Right hindlimb (tissue), 1 donor: ENCODE data around the gene ST3GAL2.
"Not testable (repeated sequence)": the region's sequence is repeated elsewhere in the genome, so short reads cannot be mapped to it uniquely, and the experiment has no call there.

Experiments
- DNase-seq: peaks from one replicate; pipeline ENCODE4 v3.0.0-alpha.2; 2018

ST3GAL2 gene

DNA sequence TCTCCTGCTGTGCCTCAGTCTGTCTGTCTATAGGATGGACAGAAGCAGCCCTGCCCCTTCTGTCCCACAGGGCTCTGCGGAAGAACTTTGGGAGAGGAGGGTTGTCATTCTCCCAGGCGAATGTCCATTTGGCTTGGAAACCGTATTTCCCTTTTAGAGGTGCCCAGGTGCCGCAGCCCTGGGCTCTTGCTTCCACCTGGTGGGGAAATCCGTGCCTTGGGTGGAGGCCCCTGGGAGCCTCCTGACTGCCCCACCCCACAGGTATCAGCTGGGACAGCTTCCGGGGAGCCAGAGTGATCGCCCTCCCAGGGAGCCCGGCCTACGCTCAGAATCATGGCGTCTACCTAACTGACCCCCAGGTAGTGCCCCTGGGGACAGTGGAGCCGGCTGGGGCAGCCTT is 28.2 kb upstream of the ST3GAL2 start:
- no peak for DNase-seq

DNA sequence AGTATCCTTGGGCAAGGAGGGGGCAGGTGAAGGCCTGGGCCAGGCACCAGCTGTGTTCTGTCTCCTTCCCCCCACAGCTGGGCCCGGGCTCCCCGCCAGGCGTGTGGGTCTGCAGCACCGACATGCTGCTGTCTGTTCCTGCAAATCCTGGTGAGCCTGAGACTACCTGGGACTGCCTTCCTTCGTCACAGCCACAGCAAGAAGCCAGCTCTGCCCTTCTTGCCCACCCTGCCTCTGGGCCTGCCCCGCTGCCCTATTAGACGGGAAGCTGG is 27.8 kb upstream of the ST3GAL2 start:
- DNase-seq: no peak

DNA sequence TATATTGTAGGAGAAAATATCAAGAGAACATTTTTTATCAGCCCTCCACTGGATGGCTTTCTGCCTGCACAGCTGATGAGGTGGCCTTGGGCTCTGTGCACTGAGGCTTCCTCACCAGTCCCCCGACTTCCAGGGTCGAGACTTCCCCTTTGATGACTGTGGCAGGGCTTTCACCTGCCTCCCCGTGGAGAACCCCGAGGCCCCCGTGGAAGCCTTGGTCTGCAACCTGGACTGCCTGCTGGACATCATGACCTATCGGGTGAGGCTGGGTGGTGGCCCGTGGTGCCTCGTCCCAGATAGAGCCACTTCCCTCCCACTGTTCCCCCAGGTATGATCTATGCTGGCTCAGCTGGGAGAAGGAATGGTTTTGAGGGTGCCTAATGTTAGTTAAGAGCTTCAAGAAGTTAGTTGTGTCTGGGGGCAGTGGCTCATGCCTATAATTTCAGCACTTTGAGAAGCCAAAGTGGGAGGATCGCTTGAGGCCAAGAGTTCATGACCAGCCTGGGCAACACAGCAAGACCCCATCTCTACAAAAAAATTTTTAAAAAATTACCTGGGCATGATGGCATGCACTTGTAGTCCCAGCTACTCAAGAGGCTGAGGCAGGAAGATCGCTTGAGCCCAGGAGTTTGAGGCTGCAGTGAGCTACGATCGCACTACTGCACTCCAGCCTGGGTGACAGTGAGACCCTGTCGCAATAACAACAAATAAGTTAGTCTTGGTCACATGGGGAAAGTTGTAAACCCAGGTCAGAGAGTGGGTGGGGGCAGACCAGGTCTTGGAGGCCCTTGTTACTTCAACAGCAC is 27.3 kb upstream of the ST3GAL2 start:
- no peak for DNase-seq

DNA sequence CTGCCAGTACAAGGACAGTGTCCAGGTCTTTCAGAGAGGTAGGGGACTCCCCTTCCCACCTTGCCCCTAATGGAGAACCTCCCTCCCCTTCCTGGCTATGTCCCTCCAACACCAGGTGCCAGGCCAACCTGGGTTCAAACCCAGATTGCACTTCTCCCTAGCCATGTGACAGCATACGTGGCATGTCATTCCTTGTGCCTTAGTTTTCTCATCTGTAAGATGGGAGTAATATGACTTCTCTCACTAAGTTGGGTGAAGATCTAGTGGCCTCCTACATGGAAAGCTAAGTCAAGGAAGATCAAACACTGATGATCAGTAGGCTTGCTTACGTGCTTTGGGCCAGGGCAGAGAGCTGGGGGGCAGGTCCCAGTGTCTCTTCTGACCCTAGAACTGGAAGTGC is 24.3 kb upstream of the ST3GAL2 start:
- no peak for DNase-seq

DNA sequence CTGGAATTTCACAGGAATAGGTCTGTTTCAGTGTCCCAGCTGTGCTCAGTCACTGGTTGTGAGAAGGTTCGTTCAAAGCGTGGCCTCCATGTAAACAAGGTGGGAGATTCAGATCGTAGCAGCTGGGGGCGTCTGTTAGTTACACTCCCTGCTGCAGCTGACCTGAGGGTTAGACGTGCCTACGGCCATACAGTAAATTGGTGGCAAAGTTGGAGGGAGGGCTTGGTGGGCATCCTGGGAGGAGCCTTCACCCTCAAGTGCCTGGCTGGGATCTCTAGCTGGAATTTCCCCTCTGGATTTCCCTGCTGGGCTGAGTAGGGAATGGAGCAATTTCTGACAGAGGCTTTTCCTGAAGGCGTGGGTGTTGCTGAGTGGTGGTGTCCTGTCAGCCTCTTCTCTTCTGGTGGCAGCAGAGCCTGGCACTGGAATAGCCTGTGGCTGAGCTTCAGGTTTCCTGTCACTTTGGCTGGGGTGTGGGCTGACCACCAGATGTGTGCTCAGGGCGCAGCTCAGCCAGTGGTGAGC is 21.9 kb upstream of the ST3GAL2 start:
- no peak for DNase-seq

DNA sequence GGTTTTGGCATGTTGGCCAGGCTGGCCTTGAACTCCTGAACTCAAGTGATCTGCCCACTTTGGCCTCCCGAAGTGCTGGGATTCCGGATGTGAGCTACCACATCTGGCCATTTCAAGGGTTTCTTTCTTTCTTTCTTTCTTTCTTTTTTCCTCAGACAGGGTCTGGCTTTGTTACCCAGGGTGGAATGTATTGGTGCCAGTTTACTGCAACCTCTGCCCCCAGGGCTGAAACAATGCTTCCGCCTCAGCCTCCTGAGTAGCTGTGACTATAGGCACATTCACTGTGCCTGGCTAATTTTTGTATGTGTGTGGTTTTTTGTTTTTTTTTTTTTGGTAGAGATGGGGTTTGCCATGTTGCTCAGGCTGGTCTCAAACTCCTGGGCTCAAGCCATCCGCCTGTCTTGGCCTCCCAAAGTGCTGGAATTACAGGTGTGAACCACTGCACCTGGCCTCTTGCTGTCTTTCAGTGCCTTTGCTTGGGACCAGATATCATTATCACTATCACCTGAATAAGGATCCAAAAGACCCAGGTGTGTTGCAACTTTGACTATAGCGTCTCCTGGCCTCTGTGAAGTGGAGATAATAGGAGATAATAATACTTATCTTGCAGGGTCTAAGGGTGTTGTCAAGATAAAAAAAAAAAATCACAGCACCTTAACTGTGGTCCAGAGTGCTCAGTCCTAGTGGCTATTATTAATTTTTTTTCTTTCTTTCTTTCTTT is 18.7 kb upstream of the ST3GAL2 start:
- DNase-seq: no peak

DNA sequence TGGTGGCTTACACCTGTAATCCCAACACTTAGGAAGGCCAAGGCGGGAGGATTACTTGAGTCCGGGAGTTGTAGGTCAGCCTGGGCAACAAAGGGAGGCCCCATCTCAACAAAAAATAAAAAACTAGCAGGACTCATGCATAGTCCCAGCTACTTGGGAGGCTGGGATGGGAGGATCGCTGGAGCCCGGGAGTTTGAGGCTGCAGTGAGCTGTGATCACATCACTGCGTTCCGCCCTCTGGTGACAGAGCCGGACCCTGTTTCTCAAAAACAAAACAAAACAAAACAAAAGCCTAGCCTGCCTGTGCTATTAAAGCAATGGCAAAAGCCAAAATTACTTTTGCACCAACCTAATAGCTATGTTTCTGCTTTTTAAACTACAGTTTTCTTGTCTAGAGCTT is 17.0 kb upstream of the ST3GAL2 start:
- no peak for DNase-seq

DNA sequence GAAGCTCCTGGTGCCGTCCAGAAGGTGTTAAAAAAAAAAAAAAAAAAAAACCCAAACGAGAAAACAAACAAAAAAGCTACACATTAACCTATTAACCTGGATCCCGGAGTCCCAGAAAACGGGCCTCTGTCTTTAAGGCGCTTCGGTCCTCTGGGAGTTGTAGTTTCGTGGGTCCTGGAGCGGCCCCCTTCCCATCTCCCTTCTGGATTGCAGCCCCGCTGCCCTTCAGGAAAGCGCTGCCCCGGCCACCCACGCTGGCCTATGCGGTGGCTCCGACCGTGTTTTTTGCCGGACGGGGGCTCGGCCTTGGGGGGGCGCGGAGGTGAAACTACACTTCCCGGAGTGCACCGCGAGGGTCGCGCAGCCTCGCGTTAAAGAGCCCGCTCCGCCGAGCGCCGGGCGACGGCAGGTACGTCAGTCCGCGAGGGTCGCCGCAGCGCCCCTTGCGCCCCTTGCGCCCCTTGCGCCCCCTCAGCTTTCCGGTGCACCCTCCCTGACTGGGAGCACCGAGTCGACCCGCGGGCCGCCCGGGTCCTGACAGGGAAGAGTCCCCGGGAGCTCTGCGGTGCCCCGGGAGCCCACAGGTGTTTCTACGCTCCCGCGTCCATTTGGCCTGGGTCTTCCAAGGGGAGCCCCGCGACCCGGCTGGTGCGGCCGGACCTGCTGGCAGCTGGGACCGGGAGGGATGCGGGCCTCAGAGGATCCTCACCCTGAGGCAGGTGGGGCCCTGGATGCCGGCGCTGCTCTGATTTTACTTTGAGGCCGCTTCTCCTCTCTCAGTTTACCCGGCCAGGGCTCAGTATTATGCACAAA is 15.5 kb upstream of the ST3GAL2 start, which contains the start of gene FCSK:
FCSK (plus strand) TSS at position 374 of the 813 bp plus-strand sequence. CDS start 8,596 bp downstream, outside the sequence.
- DNase-seq: peak; percentile 82

DNA sequence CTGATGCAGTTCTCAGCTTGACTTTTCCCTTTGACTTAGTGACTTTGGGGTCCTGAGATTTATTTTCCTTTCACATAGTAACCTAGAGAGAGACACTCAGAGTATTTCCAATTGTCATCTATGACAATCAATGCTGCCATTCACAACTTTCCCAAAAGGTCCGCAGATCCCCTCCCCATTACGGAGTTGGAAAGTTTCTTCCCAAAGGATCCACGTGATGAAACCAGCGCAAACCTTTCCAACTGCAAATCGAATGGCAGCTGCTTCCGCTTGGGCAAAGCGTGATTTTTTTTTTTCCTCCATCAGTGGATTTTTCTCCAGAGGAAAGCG is 15.0 kb upstream of the ST3GAL2 start:
- no peak for DNase-seq

DNA sequence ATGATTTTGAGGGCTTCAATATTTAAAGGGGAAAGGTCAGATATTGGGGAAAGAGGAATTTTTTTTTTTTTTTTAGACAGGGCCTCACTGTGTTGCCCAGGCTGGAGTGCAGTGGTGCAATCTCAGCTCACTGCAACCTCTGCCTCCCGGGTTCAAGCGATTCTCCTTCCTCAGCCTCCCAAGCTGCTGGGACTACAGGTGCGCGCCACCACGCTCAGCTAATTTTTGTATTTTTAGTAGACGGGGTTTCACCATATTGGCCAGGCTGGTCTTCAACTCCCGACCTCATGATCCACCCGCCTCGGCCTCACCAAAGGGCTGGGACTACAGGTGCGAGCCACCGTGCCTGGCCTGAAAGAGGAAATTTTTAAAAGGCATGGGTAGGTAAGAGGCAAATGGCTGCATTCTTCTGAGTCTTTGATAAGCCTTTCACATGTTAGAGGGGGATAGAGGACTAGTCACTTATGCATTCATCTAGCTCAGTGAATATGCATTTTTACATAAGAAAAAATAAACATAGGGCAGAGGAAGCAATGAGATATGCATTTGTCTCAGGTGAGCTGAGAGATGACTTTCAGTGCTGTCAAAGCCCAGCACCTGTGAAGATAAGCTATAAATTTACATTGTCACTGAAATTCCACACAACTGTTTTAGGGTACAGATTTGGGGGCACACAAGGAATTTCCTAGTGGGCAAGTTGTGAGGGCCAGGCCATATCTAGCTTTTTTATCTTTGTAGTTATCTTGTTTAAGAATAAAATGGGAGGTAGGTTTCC is 14.4 kb upstream of the ST3GAL2 start:
- DNase-seq: no peak

DNA sequence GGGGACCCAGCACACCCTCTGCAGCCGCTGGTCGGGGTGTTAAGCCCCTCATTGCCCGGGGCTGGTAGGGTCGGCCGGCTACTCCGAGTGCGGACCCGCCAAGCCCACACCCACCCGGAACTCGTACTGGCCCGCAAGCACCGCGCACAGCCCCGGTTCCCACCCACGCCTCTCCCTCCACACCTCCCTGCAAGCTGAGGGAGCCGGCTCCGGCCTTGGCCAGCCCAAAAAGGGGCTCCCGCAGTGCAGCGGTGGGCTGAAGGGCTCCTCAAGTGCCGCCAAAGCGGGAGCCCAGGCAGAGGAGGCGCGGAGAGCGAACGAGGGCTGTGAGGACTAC is 12.1 kb upstream of the ST3GAL2 start:
- not testable (repeated sequence) for DNase-seq

DNA sequence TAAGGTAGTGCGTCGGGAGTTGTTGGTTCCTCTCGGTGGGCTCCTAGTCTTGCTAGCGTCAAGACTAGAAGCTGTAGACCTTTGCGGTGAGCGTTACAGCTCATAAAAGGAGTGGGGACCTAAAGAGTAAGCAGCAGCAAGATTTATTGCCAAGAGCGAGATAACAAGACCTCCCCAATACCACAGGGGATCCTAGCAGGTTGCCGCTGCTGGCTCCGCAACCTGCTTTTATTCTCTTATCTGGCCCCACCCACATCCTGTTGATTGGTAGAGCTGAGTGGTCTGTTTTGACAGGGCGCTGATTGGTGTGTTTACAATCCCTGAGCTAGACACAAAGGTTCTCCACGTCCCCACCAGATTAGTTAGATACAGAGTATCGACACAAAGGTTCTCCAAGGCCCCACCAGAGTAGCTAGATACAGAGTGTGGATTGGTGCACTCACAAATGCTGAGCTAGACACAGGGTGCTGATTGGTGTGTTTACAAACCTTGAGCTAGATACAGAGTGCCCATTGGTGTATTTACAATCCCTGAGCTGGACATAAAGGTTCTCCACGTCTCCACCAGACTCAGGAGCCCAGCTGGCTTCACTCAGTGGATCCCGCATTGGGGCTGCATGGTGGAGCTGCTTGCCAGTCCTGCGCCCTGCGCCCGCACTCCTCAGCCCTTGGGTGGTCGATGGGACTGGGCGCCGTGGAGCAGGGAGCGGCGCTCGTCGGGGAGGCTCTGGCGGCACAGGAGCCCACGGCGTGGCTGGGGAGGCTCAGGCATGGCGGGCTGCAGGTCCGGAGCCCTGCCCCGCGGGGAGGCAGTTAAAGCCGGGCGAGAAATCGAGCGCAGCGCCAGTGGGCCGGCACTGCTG is 11.5 kb upstream of the ST3GAL2 start:
- not testable (repeated sequence) for DNase-seq

DNA sequence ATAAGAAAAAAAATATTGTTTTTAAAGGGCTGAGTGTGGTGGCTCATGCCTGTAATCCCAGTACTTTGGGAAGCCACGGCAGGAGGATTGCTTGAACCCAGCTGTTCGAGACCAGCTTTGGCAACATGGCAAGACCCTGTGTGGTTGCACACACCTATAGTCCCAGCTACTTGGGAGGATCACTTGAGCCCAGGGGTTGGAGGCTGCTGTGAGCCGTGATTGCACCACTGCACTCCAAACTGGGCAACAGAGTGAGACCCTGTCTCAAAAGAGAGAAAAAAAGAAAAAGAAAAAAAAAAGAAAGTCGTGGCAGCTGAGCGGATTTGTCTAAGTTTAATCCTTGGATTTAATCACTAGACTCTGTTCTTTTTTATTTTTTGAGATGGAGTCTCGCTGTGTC is 9.2 kb upstream of the ST3GAL2 start:
- DNase-seq: no peak

DNA sequence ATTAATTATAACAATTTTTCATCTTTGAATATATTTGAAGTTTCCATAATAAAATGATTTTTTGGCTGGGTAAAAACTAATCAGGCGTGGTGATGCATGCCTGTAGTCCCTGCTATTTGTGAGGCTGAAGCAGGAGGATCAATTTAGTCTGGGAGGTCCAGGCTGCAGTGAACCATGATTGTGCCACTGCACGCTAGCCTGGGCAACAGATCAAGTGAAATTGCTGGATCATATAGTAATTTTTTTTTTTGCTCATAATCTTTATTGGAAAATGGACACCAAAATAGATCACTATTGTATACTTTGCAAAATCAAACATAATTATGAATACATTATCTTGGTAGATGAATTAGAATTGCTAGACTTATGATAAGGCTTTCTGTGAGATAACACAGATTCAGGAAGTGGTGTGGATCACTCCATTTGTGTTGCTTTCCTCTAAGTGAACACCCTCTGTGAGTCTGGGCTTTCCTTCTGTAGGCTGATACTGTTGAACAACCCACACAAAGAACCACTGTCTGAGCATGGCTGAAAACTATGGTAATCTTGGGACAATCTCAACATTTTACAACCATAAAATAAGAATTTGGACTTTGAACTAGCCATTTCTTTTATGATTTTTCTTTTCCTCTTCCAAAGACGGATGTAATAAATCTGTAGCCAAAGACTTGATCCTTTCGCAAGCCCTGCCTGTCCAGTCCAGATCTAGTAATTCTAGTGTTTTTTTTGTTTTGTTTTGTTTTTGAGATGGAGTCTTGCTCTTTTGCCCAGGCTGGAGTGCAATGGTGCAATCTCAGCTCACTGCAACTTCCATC is 5.6 kb upstream of the ST3GAL2 start:
- DNase-seq: no peak

DNA sequence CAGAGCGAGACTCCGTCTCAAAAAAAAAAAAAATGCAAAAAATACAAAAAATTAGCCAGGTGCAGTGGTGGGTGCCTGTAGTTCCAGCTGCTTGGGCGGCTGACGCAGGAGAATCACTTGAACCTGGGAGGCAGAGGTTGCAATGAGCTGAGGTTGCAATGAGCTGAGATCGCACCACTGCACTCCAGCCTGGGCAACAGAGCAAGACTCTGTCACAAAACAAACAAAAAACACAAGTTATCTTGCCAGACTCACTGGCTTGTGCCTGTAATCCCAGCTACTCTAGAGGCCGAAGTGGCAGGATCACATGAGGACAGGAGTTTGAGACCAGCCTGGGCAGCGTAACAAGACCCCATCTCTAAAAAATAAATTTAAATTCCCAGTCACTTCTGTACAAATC is 3.4 kb upstream of the ST3GAL2 start:
- DNase-seq: no peak

DNA sequence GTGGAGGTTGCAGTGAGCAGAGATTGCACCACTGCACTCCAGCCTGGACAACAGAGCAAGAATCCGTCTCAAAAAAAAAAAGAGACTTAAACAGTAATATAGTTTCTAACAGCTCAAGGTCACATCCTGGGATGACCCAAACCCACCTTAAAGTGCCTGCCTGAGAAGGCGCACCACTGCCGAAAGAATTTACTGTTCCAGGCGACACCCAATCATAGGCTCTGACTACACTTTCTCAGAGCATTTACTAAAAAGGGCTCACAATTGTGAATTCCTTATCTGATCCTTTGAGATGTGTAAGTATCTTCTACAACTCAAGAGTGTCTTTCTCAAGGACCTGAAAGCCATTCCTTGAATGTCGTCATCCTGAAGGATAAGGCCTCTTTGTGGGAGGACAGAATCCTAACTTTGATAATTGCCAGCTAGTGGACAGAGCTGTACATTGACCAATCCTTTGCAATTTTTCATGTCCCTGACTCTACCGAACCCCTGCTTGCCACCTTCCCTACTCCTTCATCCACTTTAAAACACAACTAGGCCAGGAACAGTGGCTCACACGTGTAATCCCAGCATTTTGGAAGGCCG is 2.6 kb upstream of the ST3GAL2 start:
- no peak for DNase-seq

DNA sequence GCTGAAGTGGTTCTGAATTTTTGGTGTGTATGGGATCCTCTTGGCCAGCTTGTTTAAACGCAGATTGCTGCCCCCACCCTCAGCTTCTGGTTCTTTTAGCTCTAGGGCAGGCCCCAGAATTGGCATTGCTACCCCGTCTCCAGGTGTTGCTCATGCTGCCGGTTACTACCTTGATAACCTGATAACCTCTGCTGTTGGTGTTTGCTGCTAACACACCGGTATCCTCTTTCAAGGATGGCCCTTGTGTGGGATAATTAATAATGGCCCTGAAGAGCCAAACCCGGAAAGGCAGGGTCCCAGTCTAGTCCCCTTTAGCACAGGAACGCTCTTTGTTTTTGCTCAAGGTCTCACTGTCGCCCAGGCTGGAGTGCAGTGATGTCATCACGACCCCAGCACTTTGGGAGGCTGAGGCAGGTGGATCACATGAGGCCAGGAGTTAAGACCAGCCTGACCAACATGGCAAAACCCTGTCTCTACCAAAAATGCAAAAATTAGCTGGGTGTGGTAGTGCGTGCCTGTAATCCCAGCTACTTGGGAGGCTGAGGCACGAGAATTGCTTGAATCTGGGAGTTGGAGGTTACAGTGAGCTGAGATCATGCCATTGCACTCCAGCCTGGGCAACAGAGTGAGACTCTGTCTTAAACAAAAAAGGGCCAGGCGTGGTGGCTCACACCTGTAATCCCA is 1.3 kb upstream of the ST3GAL2 start:
- no peak for DNase-seq

DNA sequence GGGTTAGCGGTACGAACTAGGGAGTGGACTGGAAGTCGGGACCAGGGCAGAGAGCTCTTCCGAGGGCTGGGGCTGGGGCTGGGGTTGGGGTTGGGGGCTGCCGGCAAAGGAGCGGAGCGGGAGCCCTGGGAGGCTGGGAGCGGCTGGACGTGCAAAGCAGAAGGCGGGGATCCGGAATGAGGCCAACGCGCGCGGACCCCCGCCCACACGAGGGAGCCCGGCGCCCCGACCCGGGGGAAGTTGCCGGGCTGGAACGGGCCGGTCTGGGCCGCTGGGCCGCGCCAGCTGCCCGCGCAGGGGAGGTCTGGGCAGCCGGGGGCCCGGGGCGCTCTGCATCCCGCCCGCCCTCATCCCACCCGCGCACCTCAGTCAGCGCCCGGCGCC is 323 bp downstream of the ST3GAL2 start:
- DNase-seq: peak; percentile 72

DNA sequence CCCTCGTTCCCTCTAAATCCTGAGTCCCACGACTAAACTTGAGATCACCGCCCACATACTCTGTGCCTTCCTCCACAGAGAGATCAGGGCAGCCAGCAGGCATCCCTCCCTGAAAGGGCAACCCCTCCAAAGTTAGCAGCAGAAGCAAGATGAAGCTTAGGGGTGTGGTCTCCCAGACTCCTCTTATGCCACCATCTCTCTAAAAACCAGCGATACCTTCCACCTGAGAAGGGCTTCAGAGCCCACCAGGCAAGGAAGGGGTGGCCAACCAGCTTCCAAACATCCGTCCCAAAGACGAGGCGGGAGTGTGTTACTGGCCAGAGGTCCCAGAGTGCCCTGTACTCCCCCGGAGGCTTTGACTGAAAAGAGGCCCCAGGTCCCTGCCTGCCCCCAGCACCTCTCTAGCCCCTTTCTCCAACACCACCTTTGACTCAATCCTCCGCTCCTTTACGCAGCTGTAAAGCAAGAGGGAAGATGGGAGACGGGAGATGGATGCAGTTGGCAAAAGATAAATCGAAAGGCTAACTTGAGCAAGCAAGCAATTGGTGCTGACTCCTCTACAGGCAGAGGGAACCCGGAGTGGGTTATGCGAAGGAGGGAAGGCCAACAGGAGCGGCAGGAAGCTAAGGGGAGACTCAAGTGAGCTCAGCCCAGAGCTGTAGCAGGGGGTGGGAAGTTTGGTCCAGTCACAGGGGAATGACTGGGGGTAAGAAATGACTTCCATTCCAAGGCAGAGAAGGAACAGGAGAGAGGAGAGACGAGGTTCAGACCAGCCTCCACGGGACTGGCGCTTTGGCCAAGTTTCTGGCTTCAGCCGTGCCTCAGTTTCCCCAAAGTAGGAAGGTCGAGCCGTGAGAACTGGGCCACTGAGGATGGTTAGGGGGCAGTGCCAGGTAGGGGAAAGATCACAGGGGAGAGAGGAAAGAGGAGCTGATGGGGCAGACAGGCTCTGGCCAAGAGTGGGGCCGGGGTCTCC is 1.0 kb downstream of the ST3GAL2 start:
- DNase-seq: no peak
